Uterus (tissue), 2 donors: ENCODE results near the gene NKX1-1.

Source experiments
- CTCF ChIP-seq, 4 experiments: fragments of 200-600 bp in 2 of 4; fragments of 450-650 bp in 2 of 4; sonication (generic) in 2 of 4; IDR thresholded peaks; one replicate each; pipeline ENCODE4 v1.5.1; 2016 to 2019; ENCODE audit warnings: antibody characterized with exemption in 4 of 4, mild to moderate bottlenecking in 2 of 4, moderate library complexity in 1 of 4
- POLR2A ChIP-seq, 2 donors: fragments of 450-650 bp; IDR thresholded peaks; one replicate each; pipeline ENCODE4 v1.6.1; 2016; ENCODE audit warnings: antibody characterized with exemption in 2 of 2, mild to moderate bottlenecking in 1 of 2, moderate library complexity in 1 of 2

GRCh38 chr4:1418494-1419285 lies 12.4 kb upstream of the NKX1-1 start:
- TF ChIP-seq CTCF (IDR thresholded peaks at IDR 0.05): no peak
- no peak for TF ChIP-seq POLR2A (IDR thresholded peaks at IDR 0.05)
